Caco-2 (cell line): ENCODE measurements around the gene NALF2. TPM values are rescaled to one million over a fixed set of nuclear protein-coding genes. Genes with fewer than 3 reads are reported as not detected.

Experiments
- BruUV-seq: library from RNA; stranded (reverse); fragments of 400-500 nt; replicated peaks from 2 replicates; lab custom pipeline; 2021; lab: Mats Ljungman, UMichigan
- CTCF ChIA-PET: fragments of 300-600 bp; sonication (Branson Sonifier 250); formaldehyde crosslinking; loops from one replicate; lab custom pipeline; 2022; ENCODE audit warnings: antibody characterized with exemption; lab: Charles Lee
- POLR2A ChIA-PET: fragments of 300-600 bp; sonication (Branson Sonifier 250); formaldehyde crosslinking; loops from one replicate; lab custom pipeline; 2022; ENCODE audit warnings: antibody characterized with exemption; lab: Charles Lee
- DNase-seq, 2 experiments: peaks; one replicate each; pipeline versions ENCODE4 v3.0.0 to v3.0.0-alpha.2; 2020 to 2022
- H3K27me3 ChIP-seq: replicated peaks from 2 replicates; pipeline ENCODE4 v1.6.0; 2011; ENCODE audit warnings: low read length; ENCODE audit not compliant: control insufficient read depth, insufficient read depth
- H3K36me3 ChIP-seq: 2 replicates; pipeline ENCODE4 v1.5.1; 2011; ENCODE audit warnings: low read length; ENCODE audit not compliant: control insufficient read depth, insufficient read depth
- H3K4me1 ChIP-seq: fragments of 250-450 bp; sonication (Bioruptor Pico); 2 replicates; pipeline ENCODE4 v1.5.1; 2020; ENCODE audit warnings: mild to moderate bottlenecking
- H3K4me3 ChIP-seq: 2 replicates; pipeline ENCODE4 v1.5.1; 2011; ENCODE audit warnings: low read depth, mild to moderate bottlenecking, control low read depth, low read length
- H3K9me3 ChIP-seq: fragments of 250-450 bp; sonication (Bioruptor Pico); 2 replicates; pipeline ENCODE4 v1.5.1; 2020; ENCODE audit warnings: mild to moderate bottlenecking, moderate library complexity
- H3K27ac Mint-ChIP-seq: one replicate; pipeline ENCODE4 v1.8.0; 2022; ENCODE audit warnings: mixed read lengths; ENCODE audit not compliant: unreplicated experiment
- H3K27me3 Mint-ChIP-seq: one replicate; pipeline ENCODE4 v1.8.0; 2022; ENCODE audit warnings: mixed read lengths; ENCODE audit not compliant: insufficient read depth, unreplicated experiment
- H3K36me3 Mint-ChIP-seq: one replicate; pipeline ENCODE4 v1.8.0; 2022; ENCODE audit warnings: mild to moderate bottlenecking, mixed read lengths; ENCODE audit not compliant: insufficient read depth, unreplicated experiment
- H3K4me1 Mint-ChIP-seq: one replicate; pipeline ENCODE4 v1.8.0; 2022; ENCODE audit warnings: low read depth, mixed read lengths; ENCODE audit not compliant: unreplicated experiment
- H3K4me3 Mint-ChIP-seq: one replicate; pipeline ENCODE4 v1.8.0; 2022; ENCODE audit warnings: mild to moderate bottlenecking, moderate library complexity, mixed read lengths; ENCODE audit not compliant: unreplicated experiment
- H3K9me3 Mint-ChIP-seq: one replicate; pipeline ENCODE4 v1.8.0; 2022; ENCODE audit warnings: mixed read lengths; ENCODE audit not compliant: unreplicated experiment
- intact Hi-C: fragments of 100-400 bp; cut with micrococcal nuclease; formaldehyde crosslinking; loops from one replicate; pipeline ENCODE4 v1.10.0; 2022; ENCODE audit not compliant: unreplicated experiment
- total RNA-seq: library from RNA; stranded (reverse); gene quantifications from 2 replicates; pipeline ENCODE4 v1.2.3, GENCODE V29; 2022
- TF ChIP-seq, protein P1 (sequence below), 2 experiments: fragments of 200-600 bp in 1 of 2; IDR thresholded peaks; 1 replicate in 1 of 2; 2 replicates in 1 of 2; pipeline versions ENCODE4 v1.5.1 to v1.8.0; 2011 to 2022; ENCODE audit warnings: antibody characterized with exemption in 1 of 2, control low read depth in 1 of 2, inconsistent platforms in 1 of 2, low read depth in 1 of 2, low read length in 1 of 2, mild to moderate bottlenecking in 1 of 2, moderate library complexity in 1 of 2; ENCODE audit not compliant: insufficient read depth in 1 of 2, severe bottlenecking in 1 of 2, unreplicated experiment in 1 of 2

The NALF2 gene
- total RNA-seq, 1 experiment from 2014 or later = 3.1 TPM

- no peaks in the 10 kb centered on the region for H3K4me1 Mint-ChIP-seq
- POLR2A ChIA-PET = no interaction called here
- H3K36me3 Mint-ChIP-seq = no peaks in the 10 kb centered on the region
- intact Hi-C loops = no loop called here
- BruUV-seq = no TSS peak
- no peak overlapping the region for H3K4me3 Mint-ChIP-seq
- peaks cover 3% of the 10 kb centered on the region for H3K27me3 Mint-ChIP-seq
- DNase-seq = no peak
- Histone ChIP-seq H3K4me3 (no peak overlapping the region), H3K36me3 (no peaks in the 10 kb centered on the region), H3K9me3 (no peaks in the 10 kb centered on the region), H3K4me1 (no peaks in the 10 kb centered on the region), H3K27me3 (no peaks in the 10 kb centered on the region)
- no peaks in the 10 kb centered on the region for H3K9me3 Mint-ChIP-seq
- no peak overlapping the region for H3K27ac Mint-ChIP-seq
- CTCF ChIA-PET = no interaction called here
- TF ChIP-seq, protein P1, sequence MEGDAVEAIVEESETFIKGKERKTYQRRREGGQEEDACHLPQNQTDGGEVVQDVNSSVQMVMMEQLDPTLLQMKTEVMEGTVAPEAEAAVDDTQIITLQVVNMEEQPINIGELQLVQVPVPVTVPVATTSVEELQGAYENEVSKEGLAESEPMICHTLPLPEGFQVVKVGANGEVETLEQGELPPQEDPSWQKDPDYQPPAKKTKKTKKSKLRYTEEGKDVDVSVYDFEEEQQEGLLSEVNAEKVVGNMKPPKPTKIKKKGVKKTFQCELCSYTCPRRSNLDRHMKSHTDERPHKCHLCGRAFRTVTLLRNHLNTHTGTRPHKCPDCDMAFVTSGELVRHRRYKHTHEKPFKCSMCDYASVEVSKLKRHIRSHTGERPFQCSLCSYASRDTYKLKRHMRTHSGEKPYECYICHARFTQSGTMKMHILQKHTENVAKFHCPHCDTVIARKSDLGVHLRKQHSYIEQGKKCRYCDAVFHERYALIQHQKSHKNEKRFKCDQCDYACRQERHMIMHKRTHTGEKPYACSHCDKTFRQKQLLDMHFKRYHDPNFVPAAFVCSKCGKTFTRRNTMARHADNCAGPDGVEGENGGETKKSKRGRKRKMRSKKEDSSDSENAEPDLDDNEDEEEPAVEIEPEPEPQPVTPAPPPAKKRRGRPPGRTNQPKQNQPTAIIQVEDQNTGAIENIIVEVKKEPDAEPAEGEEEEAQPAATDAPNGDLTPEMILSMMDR (IDR thresholded peaks at IDR 0.05; ENCODE audit: insufficient read depth in 1 of 2, low read depth in 1 of 2, low read length in 1 of 2, severe bottlenecking in 1 of 2, unreplicated experiment in 1 of 2) = no peak
Observed at GRCh38 chrX:69469975-69470374, 34.2 kb upstream of the NALF2 start.

GRCh38 chrX:69489625-69490024 lies 14.5 kb upstream of the NALF2 start:
- H3K4me3 ChIP-seq = no peak overlapping the region
- no TSS peak for BruUV-seq
- Mint-ChIP-seq H3K36me3 (no peaks in the 10 kb centered on the region), H3K27ac (no peak overlapping the region), H3K4me1 (no peaks in the 10 kb centered on the region), H3K9me3 (no peaks in the 10 kb centered on the region), H3K27me3 (peaks cover 7% of the 10 kb centered on the region), H3K4me3 (no peak overlapping the region)
- TF ChIP-seq, protein P1 (IDR thresholded peaks at IDR 0.05; ENCODE audit: insufficient read depth in 1 of 2, low read depth in 1 of 2, low read length in 1 of 2, severe bottlenecking in 1 of 2, unreplicated experiment in 1 of 2) = no peak
- H3K36me3 ChIP-seq = no peaks in the 10 kb centered on the region
- ChIA-PET POLR2A (no interaction called here), CTCF (no interaction called here)
- intact Hi-C loops = loop anchor here (5.0 kb wide), 1 partner anchor 608 kb away; no protein-coding TSS in a partner anchor
- H3K9me3 ChIP-seq = no peaks in the 10 kb centered on the region
- H3K4me1 ChIP-seq = no peaks in the 10 kb centered on the region
- H3K27me3 ChIP-seq = no peaks in the 10 kb centered on the region; the same call in 1 of the 2 replicates
- DNase-seq = no peak

DNA sequence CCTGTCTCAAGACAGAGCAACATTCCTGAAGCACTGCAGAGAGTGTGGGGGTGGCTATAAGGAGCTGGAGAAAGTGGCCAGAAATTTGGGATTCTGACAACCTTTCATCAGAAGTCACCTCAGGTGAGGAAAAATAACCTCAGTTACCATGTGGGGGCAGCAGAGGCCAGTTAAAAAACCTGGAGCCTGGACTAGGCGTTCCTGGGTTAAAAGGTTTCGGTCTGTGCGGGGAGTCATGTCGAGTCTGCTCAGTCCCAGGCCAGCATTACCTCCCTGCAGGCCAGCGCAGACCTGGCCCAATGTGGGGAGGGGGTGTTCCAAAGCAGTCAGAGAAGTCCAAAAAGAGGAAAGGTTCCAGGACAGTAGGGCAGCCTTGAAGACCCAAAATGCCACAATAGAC lies 10.9 kb upstream of the NALF2 start:
- ChIA-PET CTCF (interaction anchor here (1.5 kb wide), 1 partner anchor 604 kb away, joined by 4 read pairs; no protein-coding TSS in a partner anchor), POLR2A (no interaction called here)
- Mint-ChIP-seq H3K27ac (no peak overlapping the region), H3K4me3 (no peak overlapping the region), H3K27me3 (peaks cover 8% of the 10 kb centered on the region), H3K36me3 (no peaks in the 10 kb centered on the region), H3K9me3 (no peaks in the 10 kb centered on the region), H3K4me1 (no peaks in the 10 kb centered on the region)
- no peak overlapping the region for H3K4me3 ChIP-seq
- H3K4me1 ChIP-seq = no peaks in the 10 kb centered on the region
- no peaks in the 10 kb centered on the region for H3K9me3 ChIP-seq
- TF ChIP-seq, protein P1 (IDR thresholded peaks at IDR 0.05; ENCODE audit: insufficient read depth in 1 of 2, low read depth in 1 of 2, low read length in 1 of 2, severe bottlenecking in 1 of 2, unreplicated experiment in 1 of 2) = peak; percentile 35 to 53
- peak; percentile 42 to 64 for DNase-seq
- BruUV-seq = no TSS peak
- H3K27me3 ChIP-seq = no peaks in the 10 kb centered on the region; the same call in 1 of the 2 replicates
- intact Hi-C loops = loop anchor here (1.0 to 5.0 kb wide), 3 partner anchors 125 to 604 kb away; no protein-coding TSS in a partner anchor
- no peaks in the 10 kb centered on the region for H3K36me3 ChIP-seq
